ENCODE data around the gene DAP.

Gene DAP

DNA sequence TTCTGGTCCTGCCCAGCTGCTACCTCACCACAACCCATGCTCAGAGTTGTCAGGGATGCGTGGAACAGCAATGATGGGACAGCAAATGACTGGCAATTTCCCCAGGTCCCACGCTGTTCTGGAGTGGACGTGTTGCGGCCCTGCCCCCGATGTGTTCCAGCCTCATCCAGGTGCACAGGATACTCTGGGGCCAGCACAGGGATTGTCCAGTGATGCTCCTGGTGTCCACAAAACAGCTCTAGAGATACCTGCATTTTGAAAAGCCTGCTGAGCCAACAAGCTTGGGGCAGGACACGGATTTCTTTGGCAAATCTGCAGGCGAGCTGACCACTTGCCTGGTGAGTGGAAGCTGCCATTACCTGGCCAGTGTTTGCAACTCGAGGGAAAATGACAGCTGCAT lies 108.4 kb downstream of the DAP start:
- TF ChIP-seq, protein P1, sequence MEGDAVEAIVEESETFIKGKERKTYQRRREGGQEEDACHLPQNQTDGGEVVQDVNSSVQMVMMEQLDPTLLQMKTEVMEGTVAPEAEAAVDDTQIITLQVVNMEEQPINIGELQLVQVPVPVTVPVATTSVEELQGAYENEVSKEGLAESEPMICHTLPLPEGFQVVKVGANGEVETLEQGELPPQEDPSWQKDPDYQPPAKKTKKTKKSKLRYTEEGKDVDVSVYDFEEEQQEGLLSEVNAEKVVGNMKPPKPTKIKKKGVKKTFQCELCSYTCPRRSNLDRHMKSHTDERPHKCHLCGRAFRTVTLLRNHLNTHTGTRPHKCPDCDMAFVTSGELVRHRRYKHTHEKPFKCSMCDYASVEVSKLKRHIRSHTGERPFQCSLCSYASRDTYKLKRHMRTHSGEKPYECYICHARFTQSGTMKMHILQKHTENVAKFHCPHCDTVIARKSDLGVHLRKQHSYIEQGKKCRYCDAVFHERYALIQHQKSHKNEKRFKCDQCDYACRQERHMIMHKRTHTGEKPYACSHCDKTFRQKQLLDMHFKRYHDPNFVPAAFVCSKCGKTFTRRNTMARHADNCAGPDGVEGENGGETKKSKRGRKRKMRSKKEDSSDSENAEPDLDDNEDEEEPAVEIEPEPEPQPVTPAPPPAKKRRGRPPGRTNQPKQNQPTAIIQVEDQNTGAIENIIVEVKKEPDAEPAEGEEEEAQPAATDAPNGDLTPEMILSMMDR (IDR thresholded peaks at IDR 0.05; ENCODE audit: low read depth, low read length, missing control alignments): no peak
- in situ Hi-C loops (cut with HindIII; ENCODE audit: low sequenced_read_pairs): no loop called here
- no peak for DNase-seq (ENCODE audit: low read depth)
- H3K4me3 ChIP-seq (ENCODE audit: low read depth, low read length): no peak overlapping the region

- in situ Hi-C loops (cut with HindIII; ENCODE audit: low sequenced_read_pairs): no loop called here
- TF ChIP-seq, protein P1 (IDR thresholded peaks at IDR 0.05; ENCODE audit: low read depth, low read length, missing control alignments): no peak
- no peak overlapping the region for H3K4me3 ChIP-seq (ENCODE audit: low read depth, low read length)
- DNase-seq (ENCODE audit: low read depth): no peak
These were observed 108.9 kb downstream of the DAP start for GRCh38 chr5:10652151-10652550.

- no peak overlapping the region for H3K4me3 ChIP-seq (ENCODE audit: low read depth, low read length)
- DNase-seq (ENCODE audit: low read depth): no peak
- in situ Hi-C loops (cut with HindIII; ENCODE audit: low sequenced_read_pairs): no loop called here
- TF ChIP-seq, protein P1 (IDR thresholded peaks at IDR 0.05; ENCODE audit: low read depth, low read length, missing control alignments): no peak
These were observed 111.2 kb downstream of the DAP start for GRCh38 chr5:10649666-10650380.

DNA sequence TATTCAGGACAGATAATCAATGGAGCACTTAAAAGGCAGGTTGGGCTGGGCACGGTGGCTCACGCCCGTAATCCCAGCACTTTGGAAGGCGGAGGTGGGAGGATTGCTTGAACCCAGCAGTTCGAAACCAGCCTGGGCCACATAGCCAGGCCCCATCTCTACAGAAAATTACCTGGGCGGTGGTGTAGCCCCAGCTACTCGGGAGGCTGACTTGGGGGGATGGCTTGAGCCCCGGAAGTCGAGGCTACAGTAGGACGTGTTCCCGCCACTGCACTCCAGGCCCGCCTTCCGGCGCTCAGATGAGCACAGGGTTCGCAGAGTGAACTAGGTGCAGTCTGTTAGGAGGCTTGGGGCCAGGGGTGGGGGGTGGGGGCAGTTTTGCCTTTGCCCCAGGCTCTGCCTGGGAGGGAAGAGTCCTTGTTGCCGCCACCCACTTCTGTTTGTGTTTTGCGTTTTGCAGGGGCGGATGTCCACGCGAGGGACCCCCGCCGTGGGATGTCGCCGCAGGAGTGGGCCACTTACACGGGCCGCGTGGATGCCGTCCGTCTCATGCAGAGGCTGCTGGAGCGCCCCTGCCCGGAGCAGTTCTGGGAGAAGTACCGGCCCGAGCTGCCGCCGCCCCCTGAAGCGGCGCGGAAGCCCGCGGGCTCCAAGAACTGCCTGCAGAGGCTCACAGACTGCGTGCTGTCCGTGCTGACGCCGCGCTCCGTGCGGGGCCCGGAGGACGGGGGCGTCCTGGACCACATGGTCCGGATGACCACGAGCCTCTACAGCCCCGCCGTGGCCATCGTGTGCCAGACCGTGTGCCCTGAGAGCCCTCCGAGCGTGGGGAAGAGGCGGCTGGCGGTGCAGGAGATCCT lies 112.0 kb downstream of the DAP start:
- TF ChIP-seq, protein P1 (IDR thresholded peaks at IDR 0.05; ENCODE audit: low read depth, low read length, missing control alignments): no peak
- DNase-seq (ENCODE audit: low read depth): no peak
- in situ Hi-C loops (cut with HindIII; ENCODE audit: low sequenced_read_pairs): no loop called here
- H3K4me3 ChIP-seq (ENCODE audit: low read depth, low read length): no peak overlapping the region

DNA sequence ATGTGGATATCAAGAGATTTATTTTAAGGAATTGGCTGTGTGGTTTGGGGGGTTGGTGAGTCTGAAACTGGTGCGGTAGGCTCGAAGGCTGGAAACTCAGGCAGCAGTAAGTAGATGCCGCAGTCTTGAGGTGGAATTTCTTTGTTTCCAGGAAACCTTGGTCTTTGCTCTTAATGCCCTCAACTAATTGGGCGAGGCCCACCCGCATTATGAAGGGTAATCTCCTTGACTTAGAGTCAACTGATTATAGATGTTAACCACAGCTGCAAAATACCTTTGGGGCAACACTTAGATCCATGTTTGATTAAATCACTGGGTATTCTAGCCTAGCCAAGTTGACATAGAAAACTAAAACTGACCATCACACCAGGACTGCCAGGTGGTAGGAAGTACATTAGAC lies 113.4 kb downstream of the DAP start:
- in situ Hi-C loops (cut with HindIII; ENCODE audit: low sequenced_read_pairs): no loop called here
- TF ChIP-seq, protein P1 (IDR thresholded peaks at IDR 0.05; ENCODE audit: low read depth, low read length, missing control alignments): no peak
- no peak for DNase-seq (ENCODE audit: low read depth)

GRCh38 chr5:10645671-10646070 lies 115.4 kb downstream of the DAP start:
- in situ Hi-C loops (cut with HindIII; ENCODE audit: low sequenced_read_pairs): no loop called here
- no peak for DNase-seq (ENCODE audit: low read depth)
- TF ChIP-seq, protein P1 (IDR thresholded peaks at IDR 0.05; ENCODE audit: low read depth, low read length, missing control alignments): no peak
- H3K4me3 ChIP-seq (ENCODE audit: low read depth, low read length): no peak overlapping the region

More for the DNA sequence above, 113.4 kb downstream of the DAP start:
- no peak overlapping the region for H3K4me3 ChIP-seq (ENCODE audit: low read depth, low read length)
